Omental fat pad (tissue), 4 donors: Measurements from ENCODE around the gene ACCS. TPM values are rescaled to one million over a fixed set of nuclear protein-coding genes. Genes with fewer than 3 reads are reported as not detected.

Experiments used
- ATAC-seq: fragments of 150-250 bp; one replicate; pipeline ENCODE4 v1.9.1; 2016; ENCODE audit warnings: mild to moderate bottlenecking, moderate library complexity; ENCODE audit not compliant: low FRiP score
- DNase-seq: peaks from one replicate; pipeline ENCODE4 v3.0.0-alpha.2; 2019; ENCODE audit warnings: low spot score
- CTCF ChIP-seq, 3 donors: fragments of 450-650 bp; IDR thresholded peaks; one replicate each; pipeline ENCODE4 v1.5.1; 2016 to 2017; ENCODE audit warnings: antibody characterized with exemption in 3 of 3, mild to moderate bottlenecking in 3 of 3, moderate library complexity in 2 of 3
- total RNA-seq, 4 donors: library from RNA; depleted of rRNA; stranded (reverse); fragments of >200 nt; gene quantifications; one replicate each; pipeline ENCODE4 v1.1.0, GENCODE V29; 2016

Gene ACCS
- total RNA-seq, 4 donors from 2014 or later, result 13.8 to 38.0 (median 19.7) TPM

- TF ChIP-seq CTCF (IDR thresholded peaks at IDR 0.05), result no peak
- ATAC-seq, result no peak
- DNase-seq, result no peak
Observed at GRCh38 chr11:44037658-44037998, 28.4 kb upstream of the ACCS start.

- no peak for TF ChIP-seq CTCF (IDR thresholded peaks at IDR 0.05)
- no peak for DNase-seq
- ATAC-seq, result no peak
Observed at GRCh38 chr11:44043157-44043556, 22.9 kb upstream of the ACCS start.

- DNase-seq (no peak), ATAC-seq (no peak)
- no peak for TF ChIP-seq CTCF (IDR thresholded peaks at IDR 0.05)
Observed at GRCh38 chr11:44046182-44046581, 19.9 kb upstream of the ACCS start.

- no peak for TF ChIP-seq CTCF (IDR thresholded peaks at IDR 0.05)
- DNase-seq, result no peak
- no peak for ATAC-seq
Observed at GRCh38 chr11:44047298-44047697, 18.8 kb upstream of the ACCS start.

GRCh38 chr11:44047931-44048431, 18.1 kb upstream of the ACCS start, which contains the start of gene ACCSL:
Gene ACCSL, plus strand, starts transcription at chr11:44047981. Its CDS starts 56 bp downstream, at chr11:44048037.
- ATAC-seq (no peak), DNase-seq (no peak)
- TF ChIP-seq CTCF (IDR thresholded peaks at IDR 0.05), result no peak

- DNase-seq (no peak), ATAC-seq (no peak)
- TF ChIP-seq CTCF (IDR thresholded peaks at IDR 0.05), result no peak
Observed at GRCh38 chr11:44049832-44050231, 16.2 kb upstream of the ACCS start.

- no peak for DNase-seq
- TF ChIP-seq CTCF (IDR thresholded peaks at IDR 0.05), result no peak
- ATAC-seq, result no peak
Observed at GRCh38 chr11:44051171-44051570, 14.9 kb upstream of the ACCS start.
